ENCODE results near the gene CDC42BPB. TPM values are rescaled to one million over a fixed set of nuclear protein-coding genes. Genes with fewer than 3 reads are reported as not detected.

Gene CDC42BPB
- total RNA-seq, 4 donors from 2014 or later = 93.9 to 132 (median 110) TPM

DNA sequence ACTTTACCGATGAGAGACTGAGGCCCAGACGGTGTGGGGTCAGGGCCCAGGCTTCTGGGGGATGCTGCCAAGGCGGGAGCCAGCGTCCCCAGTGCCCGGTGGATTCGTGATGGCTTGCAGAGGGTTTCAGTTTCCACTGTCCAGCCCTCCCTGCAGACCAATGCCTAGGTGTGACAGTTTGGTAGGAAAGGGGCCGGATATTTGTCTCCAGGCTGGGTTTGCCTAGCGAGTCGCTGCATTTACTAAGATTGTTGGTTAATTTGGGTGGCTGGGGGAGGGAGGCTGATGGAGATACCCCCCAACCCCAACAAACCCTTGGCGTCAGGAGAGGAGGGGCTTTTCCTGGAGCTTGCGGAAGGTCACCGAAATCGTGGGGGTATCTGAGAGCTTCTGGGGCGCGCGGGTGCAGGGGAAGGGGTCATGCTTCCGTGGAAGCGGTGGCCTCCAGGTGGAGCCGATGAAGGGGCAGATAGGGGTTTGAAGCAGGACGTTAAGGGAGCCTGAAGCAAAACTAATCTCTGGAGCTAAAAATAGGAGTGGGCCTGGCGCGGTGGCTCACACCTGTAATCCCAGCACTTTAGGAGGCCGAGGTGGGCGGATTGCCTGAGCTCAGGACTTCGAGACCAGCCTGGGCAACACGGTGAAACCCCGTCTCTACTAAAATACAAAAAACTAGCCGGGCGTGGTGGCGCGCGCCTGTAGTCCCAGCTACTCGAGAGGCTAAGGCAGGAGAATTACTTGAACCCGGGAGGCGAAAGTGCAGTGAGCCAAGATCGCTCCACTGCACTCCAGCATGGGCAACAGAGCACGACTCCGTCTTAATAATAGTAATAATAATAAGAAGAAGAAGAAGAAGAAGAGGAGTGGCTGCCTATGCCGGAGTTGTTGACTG, 1.1 kb upstream of the CDC42BPB start:
- no peak for DNase-seq (ENCODE audit: extremely low spot score)
- Histone ChIP-seq H3K4me1 (peaks cover 34 to 60% (median 50%) of the 10 kb centered on the region in 4 donors), H3K4me3 (peak overlapping the region; percentile 88 to 99 (median 98)), H3K36me3 (no peaks in the 10 kb centered on the region), H3K27ac (replicated peaks in 1 of 4) (peak overlapping the region; percentile 79 to 98 (median 90)), H3K27me3 (no peaks in the 10 kb centered on the region), H3K9me3 (no peaks in the 10 kb centered on the region)
- no peak for TF ChIP-seq EP300 (IDR thresholded peaks at IDR 0.05)
- no peak for TF ChIP-seq POLR2AphosphoS5 (IDR thresholded peaks at IDR 0.05)
- TF ChIP-seq, protein P1, sequence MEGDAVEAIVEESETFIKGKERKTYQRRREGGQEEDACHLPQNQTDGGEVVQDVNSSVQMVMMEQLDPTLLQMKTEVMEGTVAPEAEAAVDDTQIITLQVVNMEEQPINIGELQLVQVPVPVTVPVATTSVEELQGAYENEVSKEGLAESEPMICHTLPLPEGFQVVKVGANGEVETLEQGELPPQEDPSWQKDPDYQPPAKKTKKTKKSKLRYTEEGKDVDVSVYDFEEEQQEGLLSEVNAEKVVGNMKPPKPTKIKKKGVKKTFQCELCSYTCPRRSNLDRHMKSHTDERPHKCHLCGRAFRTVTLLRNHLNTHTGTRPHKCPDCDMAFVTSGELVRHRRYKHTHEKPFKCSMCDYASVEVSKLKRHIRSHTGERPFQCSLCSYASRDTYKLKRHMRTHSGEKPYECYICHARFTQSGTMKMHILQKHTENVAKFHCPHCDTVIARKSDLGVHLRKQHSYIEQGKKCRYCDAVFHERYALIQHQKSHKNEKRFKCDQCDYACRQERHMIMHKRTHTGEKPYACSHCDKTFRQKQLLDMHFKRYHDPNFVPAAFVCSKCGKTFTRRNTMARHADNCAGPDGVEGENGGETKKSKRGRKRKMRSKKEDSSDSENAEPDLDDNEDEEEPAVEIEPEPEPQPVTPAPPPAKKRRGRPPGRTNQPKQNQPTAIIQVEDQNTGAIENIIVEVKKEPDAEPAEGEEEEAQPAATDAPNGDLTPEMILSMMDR (IDR thresholded peaks at IDR 0.05) = no peak
- no peak for TF ChIP-seq POLR2A (IDR thresholded peaks at IDR 0.05; ENCODE audit: low read depth)
- intact Hi-C loops (cut with DNase I) = loop anchor here (5.0 kb wide), 2 partner anchors 281 to 329 kb away; partner anchors contain the start of genes MARK3 and TRAF3
- WGBS = 57% methylated on average over 33 of the region's 39 CpGs

DNA sequence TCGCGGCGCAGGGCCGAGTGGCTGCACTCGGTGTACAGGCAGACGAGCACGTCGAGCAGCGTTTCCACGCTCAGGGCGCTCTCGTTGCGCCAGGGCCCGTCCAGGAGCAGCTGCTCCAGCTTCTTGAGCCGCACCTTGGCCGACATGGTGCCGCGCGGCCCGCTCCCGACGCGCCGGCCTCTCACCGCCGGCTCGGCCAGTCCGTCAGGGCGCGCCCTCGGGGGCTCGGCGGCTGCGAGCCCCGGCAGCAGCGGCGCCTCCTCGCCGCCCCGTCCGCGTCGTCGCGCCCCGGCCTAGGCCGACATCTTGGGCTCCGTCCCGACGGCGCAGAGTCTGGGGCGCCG, 349 bp downstream of the CDC42BPB start:
- no peaks in the 10 kb centered on the region for H3K9me3 ChIP-seq
- TF ChIP-seq EP300 (IDR thresholded peaks at IDR 0.05) (no peak), POLR2AphosphoS5 (IDR thresholded peaks at IDR 0.05) (no peak), POLR2A (IDR thresholded peaks at IDR 0.05; ENCODE audit: low read depth) (no peak)
- TF ChIP-seq, protein P1 (IDR thresholded peaks at IDR 0.05) = no peak
- 4% methylated on average over 23 of the region's 53 CpGs for WGBS
- peak overlapping the region; percentile 88 to 99 (median 98) for H3K4me3 ChIP-seq
- no peaks in the 10 kb centered on the region for H3K36me3 ChIP-seq
- intact Hi-C loops (cut with DNase I) = loop anchor here (5.0 kb wide), 2 partner anchors 280 to 330 kb away; partner anchors contain the start of genes MARK3 and TRAF3
- peaks cover 34 to 71% (median 61%) of the 10 kb centered on the region in 4 donors for H3K4me1 ChIP-seq
- DNase-seq (ENCODE audit: extremely low spot score) = no peak
- no peaks in the 10 kb centered on the region for H3K27me3 ChIP-seq
- H3K27ac ChIP-seq (replicated peaks in 1 of 4) = peak overlapping the region; percentile 89 to 98 (median 96)

- H3K9me3 ChIP-seq = no peaks in the 10 kb centered on the region
- H3K4me1 ChIP-seq = peaks cover 34 to 77% (median 66%) of the 10 kb centered on the region in 4 donors
- peak overlapping the region; percentile 88 to 99 (median 98) for H3K4me3 ChIP-seq
- intact Hi-C loops (cut with DNase I) = loop anchor here (5.0 kb wide), 2 partner anchors 279 to 331 kb away; partner anchors contain the start of genes MARK3 and TRAF3
- under 1% methylated on average over 22 of the region's 50 CpGs for WGBS
- no peaks in the 10 kb centered on the region for H3K27me3 ChIP-seq
- H3K36me3 ChIP-seq = no peaks in the 10 kb centered on the region
- H3K27ac ChIP-seq (replicated peaks in 1 of 4) = peak overlapping the region; percentile 89 to 98 (median 96)
- no peak for TF ChIP-seq EP300 (IDR thresholded peaks at IDR 0.05)
- TF ChIP-seq, protein P1 (IDR thresholded peaks at IDR 0.05) = no peak
- no peak for TF ChIP-seq POLR2AphosphoS5 (IDR thresholded peaks at IDR 0.05)
- no peak for TF ChIP-seq POLR2A (IDR thresholded peaks at IDR 0.05; ENCODE audit: low read depth)
- DNase-seq (ENCODE audit: extremely low spot score) = no peak
These were observed 874 bp downstream of the CDC42BPB start for GRCh38 chr14:103056322-103057027.

DNA sequence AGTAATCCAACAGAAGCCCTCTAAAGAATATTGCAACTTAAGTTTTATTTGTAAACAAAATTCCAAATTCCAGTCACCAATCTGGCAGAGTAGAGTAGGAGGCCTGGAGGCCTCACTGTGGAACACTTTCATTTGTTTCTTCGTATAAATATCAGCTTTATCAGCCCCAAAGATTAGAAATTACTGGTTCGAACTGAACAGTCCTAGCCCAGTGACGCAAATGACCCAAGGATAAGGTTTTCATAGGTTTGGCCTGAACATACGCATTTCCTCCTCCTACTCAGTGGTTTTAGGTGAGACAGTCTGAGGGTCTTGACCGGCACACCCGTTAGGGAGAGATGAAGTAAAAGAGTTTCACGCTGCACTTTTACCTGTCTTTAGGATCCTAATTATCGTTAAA, 1.7 kb downstream of the CDC42BPB start:
- H3K4me1 ChIP-seq = peaks cover 34 to 84% (median 73%) of the 10 kb centered on the region in 4 donors
- peak overlapping the region; percentile 88 to 99 (median 98) for H3K4me3 ChIP-seq
- H3K27ac ChIP-seq (replicated peaks in 1 of 4) = peak overlapping the region; percentile 89 to 98 (median 96)

More for the DNA sequence above, 1.7 kb downstream of the CDC42BPB start:
- WGBS = 55% methylated on average over 8 of the region's 8 CpGs
- no peaks in the 10 kb centered on the region for H3K36me3 ChIP-seq
- TF ChIP-seq POLR2A (IDR thresholded peaks at IDR 0.05; ENCODE audit: low read depth) = no peak
- TF ChIP-seq, protein P1 (IDR thresholded peaks at IDR 0.05) = no peak
- no peak for TF ChIP-seq EP300 (IDR thresholded peaks at IDR 0.05)
- no peak for TF ChIP-seq POLR2AphosphoS5 (IDR thresholded peaks at IDR 0.05)
- H3K9me3 ChIP-seq = no peaks in the 10 kb centered on the region
- no peaks in the 10 kb centered on the region for H3K27me3 ChIP-seq
- no peak for DNase-seq (ENCODE audit: extremely low spot score)
- intact Hi-C loops (cut with DNase I) = loop anchor here (5.0 kb wide), 2 partner anchors 278 to 332 kb away; partner anchors contain the start of genes MARK3 and TRAF3

Measured in esophagus muscularis mucosa (tissue), 4 donors.